ENCODE data around the gene MAP3K5.
"Not testable (repeated sequence)": the region's sequence is repeated elsewhere in the genome, so short reads cannot be mapped to it uniquely, and the experiment has no call there.

MAP3K5 gene

GRCh38 chr6:136792095-136792409, 225 bp downstream of the MAP3K5 start:
- no peak for TF ChIP-seq CTCF (IDR thresholded peaks at IDR 0.05; ENCODE audit: insufficient read depth, low read length, poor library complexity, severe bottlenecking)
- TF ChIP-seq EZH2phosphoT487 (conservative IDR thresholded peaks at IDR 0.05; ENCODE audit: low read length) = no peak
- H3K79me2 ChIP-seq (ENCODE audit: insufficient read depth, low read length) = no peaks in the 10 kb centered on the region
- H3K27me3 ChIP-seq (ENCODE audit: low read length) = no peaks in the 10 kb centered on the region
- H3K36me3 ChIP-seq (ENCODE audit: low read length) = no peaks in the 10 kb centered on the region
- no peaks in the 10 kb centered on the region for H3K9me2 ChIP-seq (replicated peaks; ENCODE audit: insufficient read depth, low read length)
- peak overlapping the region; percentile 37; the same call in 1 of the 2 replicates for H3K27ac ChIP-seq (ENCODE audit: low read depth, low read length)
- peaks cover 13% of the 10 kb centered on the region; the same call in 1 of the 2 replicates for H3F3A ChIP-seq (ENCODE audit: insufficient read depth)
- H3K9me3 ChIP-seq (ENCODE audit: insufficient read depth, low read length) = no peaks in the 10 kb centered on the region
- H3K9ac ChIP-seq (ENCODE audit: low read length) = peak overlapping the region; percentile 73
- no peaks in the 10 kb centered on the region; the same call in 1 of the 2 replicates for H4K20me1 ChIP-seq (ENCODE audit: low read depth, low read length)
- H3K4me3 ChIP-seq (ENCODE audit: insufficient read depth, low read length, poor library complexity, severe bottlenecking) = peak overlapping the region; percentile 74
- peak overlapping the region; percentile 63 for H3K4me2 ChIP-seq (ENCODE audit: low read depth, low read length, poor library complexity, severe bottlenecking)
- peak overlapping the region; percentile 48 for H2AFZ ChIP-seq (ENCODE audit: low read depth, low read length, severe bottlenecking)

DNA sequence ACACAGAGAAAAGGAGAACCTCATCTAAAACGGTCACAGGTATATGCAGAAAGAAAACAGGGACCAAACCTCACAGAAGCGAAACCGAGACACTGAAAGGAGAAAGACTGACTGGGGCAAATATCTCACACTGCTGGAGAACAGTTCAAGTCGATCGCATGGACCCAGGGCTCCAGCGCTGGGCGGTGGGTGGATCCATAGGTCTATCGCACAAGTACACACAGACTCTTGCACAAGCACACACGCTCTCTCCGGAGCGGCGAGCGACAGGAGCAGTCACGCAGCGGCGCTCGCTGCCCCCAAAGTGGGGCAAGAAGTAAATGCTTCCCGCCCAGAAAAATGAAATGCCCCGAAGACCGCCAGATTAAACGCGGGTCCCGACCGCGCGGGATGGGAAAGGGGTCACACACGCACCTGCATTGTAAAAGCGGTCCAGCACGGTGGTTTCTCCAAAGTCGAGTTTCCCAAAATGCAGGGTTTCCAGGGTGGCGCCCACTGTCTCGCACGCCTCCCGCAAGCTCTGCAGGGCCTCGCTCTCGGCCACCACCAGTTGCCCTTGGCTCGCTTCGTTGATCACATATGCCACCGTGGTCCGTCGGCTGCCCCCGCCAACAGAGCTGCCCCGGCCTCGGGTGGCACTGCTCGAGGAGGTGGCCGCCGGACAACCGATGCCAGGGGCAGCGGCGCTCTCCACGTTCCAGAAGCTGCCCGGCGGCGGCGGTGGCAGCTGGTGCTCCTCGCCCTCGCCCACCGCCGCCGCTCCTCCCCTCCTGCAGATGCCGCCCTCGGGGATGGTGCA, 782 bp downstream of the MAP3K5 start:
- H3K79me2 ChIP-seq (ENCODE audit: insufficient read depth, low read length) = no peaks in the 10 kb centered on the region

DNA sequence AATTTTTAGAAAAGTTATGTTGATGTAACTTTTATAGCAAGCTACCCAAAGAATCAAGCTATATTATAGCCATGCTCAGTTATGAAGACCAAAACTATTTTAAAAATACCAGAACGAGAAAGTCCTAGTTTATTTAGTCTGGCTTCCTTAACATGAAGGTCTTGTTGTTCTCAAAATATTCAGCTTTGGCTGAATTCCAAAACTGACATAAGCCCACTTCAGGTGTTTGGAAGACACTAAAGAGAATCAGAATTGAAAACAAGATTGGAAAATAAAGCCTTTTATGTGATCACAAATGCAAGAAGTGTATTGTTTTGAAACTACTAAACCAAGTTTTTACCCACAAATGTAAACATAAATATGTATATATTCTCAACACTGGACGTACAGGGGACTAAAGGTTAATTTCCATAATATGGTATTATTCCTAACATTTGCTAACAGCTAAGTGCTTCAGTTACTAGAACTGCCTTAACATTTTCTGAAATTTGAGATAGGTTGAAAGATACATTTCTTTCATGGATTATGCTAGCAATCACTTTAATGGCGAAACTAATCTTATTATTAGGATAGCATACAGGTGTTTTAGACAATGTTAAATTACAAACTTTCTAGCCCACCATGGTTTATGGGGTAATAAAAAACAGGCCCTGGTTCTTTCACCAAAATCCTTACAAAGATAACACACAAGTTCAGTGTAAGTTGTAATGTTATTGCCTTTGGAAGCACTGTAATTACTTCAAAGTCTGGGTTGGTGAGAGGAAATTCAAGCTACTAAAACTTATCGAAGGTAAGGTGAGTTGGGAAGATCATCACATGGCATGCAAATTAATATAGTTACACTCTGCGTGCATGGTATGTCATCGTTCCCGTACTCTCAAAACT, 1.6 kb downstream of the MAP3K5 start:
- Histone ChIP-seq H3K27ac (ENCODE audit: low read depth, low read length) (no peak overlapping the region), H3K27me3 (ENCODE audit: low read length) (no peaks in the 10 kb centered on the region), H3K4me3 (ENCODE audit: insufficient read depth, low read length, poor library complexity, severe bottlenecking) (peak overlapping the region; percentile 74), H3K36me3 (ENCODE audit: low read length) (no peaks in the 10 kb centered on the region), H3K79me2 (ENCODE audit: insufficient read depth, low read length) (no peaks in the 10 kb centered on the region), H3K9ac (ENCODE audit: low read length) (peak overlapping the region; percentile 73), H3F3A (ENCODE audit: insufficient read depth) (peaks cover 13% of the 10 kb centered on the region; the same call in 1 of the 2 replicates), H3K9me3 (ENCODE audit: insufficient read depth, low read length) (no peaks in the 10 kb centered on the region), H3K9me2 (replicated peaks; ENCODE audit: insufficient read depth, low read length) (no peaks in the 10 kb centered on the region), H2AFZ (ENCODE audit: low read depth, low read length, severe bottlenecking) (peak overlapping the region; percentile 48), H4K20me1 (ENCODE audit: low read depth, low read length) (no peaks in the 10 kb centered on the region; the same call in 1 of the 2 replicates), H3K4me2 (ENCODE audit: low read depth, low read length, poor library complexity, severe bottlenecking) (peak overlapping the region; percentile 63)
- TF ChIP-seq EZH2phosphoT487 (conservative IDR thresholded peaks at IDR 0.05; ENCODE audit: low read length) = no peak
- no peak for TF ChIP-seq CTCF (IDR thresholded peaks at IDR 0.05; ENCODE audit: insufficient read depth, low read length, poor library complexity, severe bottlenecking)

More for the DNA sequence above, 782 bp downstream of the MAP3K5 start:
- Histone ChIP-seq H3K4me2 (ENCODE audit: low read depth, low read length, poor library complexity, severe bottlenecking) (peak overlapping the region; percentile 63), H3K27ac (ENCODE audit: low read depth, low read length) (peak overlapping the region; percentile 37; the same call in 1 of the 2 replicates), H3K9me3 (ENCODE audit: insufficient read depth, low read length) (no peaks in the 10 kb centered on the region), H3K27me3 (ENCODE audit: low read length) (no peaks in the 10 kb centered on the region), H3K9me2 (replicated peaks; ENCODE audit: insufficient read depth, low read length) (no peaks in the 10 kb centered on the region), H3K9ac (ENCODE audit: low read length) (peak overlapping the region; percentile 73), H2AFZ (ENCODE audit: low read depth, low read length, severe bottlenecking) (peak overlapping the region; percentile 48), H3F3A (ENCODE audit: insufficient read depth) (peaks cover 13% of the 10 kb centered on the region; the same call in 1 of the 2 replicates), H3K4me3 (ENCODE audit: insufficient read depth, low read length, poor library complexity, severe bottlenecking) (peak overlapping the region; percentile 74), H3K36me3 (ENCODE audit: low read length) (no peaks in the 10 kb centered on the region), H4K20me1 (ENCODE audit: low read depth, low read length) (no peaks in the 10 kb centered on the region; the same call in 1 of the 2 replicates)
- no peak for TF ChIP-seq EZH2phosphoT487 (conservative IDR thresholded peaks at IDR 0.05; ENCODE audit: low read length)
- no peak for TF ChIP-seq CTCF (IDR thresholded peaks at IDR 0.05; ENCODE audit: insufficient read depth, low read length, poor library complexity, severe bottlenecking)

DNA sequence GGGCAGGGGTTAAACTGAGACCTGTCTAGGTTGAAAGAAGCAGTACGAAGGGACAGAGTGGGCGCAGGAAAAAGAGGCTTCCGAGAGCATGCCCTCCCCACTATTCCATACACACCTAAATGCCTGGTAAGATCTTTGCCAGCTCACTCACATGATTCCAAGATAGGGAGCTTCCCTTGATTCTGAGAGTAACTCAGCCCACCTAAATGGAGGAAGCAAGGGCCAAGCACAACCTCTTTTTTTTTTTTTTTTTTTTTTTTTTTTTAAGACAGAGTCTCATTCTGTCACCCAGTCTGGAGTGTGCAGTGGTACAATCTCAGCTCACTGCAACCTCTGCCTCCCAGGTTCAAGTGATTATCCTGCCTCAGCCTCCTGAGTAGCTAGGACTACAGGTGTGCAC, 2.8 kb downstream of the MAP3K5 start:
- H3K4me2 ChIP-seq (ENCODE audit: low read depth, low read length, poor library complexity, severe bottlenecking); H3K9me2 ChIP-seq (replicated peaks; ENCODE audit: insufficient read depth, low read length); H3K9ac ChIP-seq (ENCODE audit: low read length); H3K9me3 ChIP-seq (ENCODE audit: insufficient read depth, low read length); H3K79me2 ChIP-seq (ENCODE audit: insufficient read depth, low read length); H3K27ac ChIP-seq (ENCODE audit: low read depth, low read length); H3K27me3 ChIP-seq (ENCODE audit: low read length); H2AFZ ChIP-seq (ENCODE audit: low read depth, low read length, severe bottlenecking); H3K4me3 ChIP-seq (ENCODE audit: insufficient read depth, low read length, poor library complexity, severe bottlenecking); H3K36me3 ChIP-seq (ENCODE audit: low read length); H4K20me1 ChIP-seq (ENCODE audit: low read depth, low read length): not testable (repeated sequence)
- H3F3A ChIP-seq (ENCODE audit: insufficient read depth) = peaks cover 13% of the 10 kb centered on the region; the same call in 1 of the 2 replicates
